Ascending aorta (tissue), 2 donors: Measurements from ENCODE around the gene CSMD2. TPM values are rescaled to one million over a fixed set of nuclear protein-coding genes. Genes with fewer than 3 reads are reported as not detected.

Source experiments
- DNase-seq, 2 donors: peaks; one replicate each; pipeline ENCODE4 v3.0.0-alpha.2; 2019; ENCODE audit warnings: low spot score in 2 of 2
- H3K27ac ChIP-seq, 2 donors: fragments of 200-600 bp; sonication (generic); one replicate each; pipeline ENCODE4 v1.5.1; 2016 to 2017; ENCODE audit warnings: mild to moderate bottlenecking in 1 of 2
- H3K27me3 ChIP-seq: fragments of 200-600 bp; sonication (generic); one replicate; pipeline ENCODE4 v1.5.1; 2017
- H3K36me3 ChIP-seq, 2 donors: fragments of 200-600 bp; sonication (generic); one replicate each; pipeline ENCODE4 v1.5.1; 2016
- H3K4me1 ChIP-seq, 2 donors: fragments of 200-600 bp; sonication (generic); one replicate each; pipeline ENCODE4 v1.5.1; 2016 to 2017; ENCODE audit warnings: mild to moderate bottlenecking in 1 of 2
- H3K4me3 ChIP-seq, 2 donors: fragments of 200-600 bp; sonication (generic); one replicate each; pipeline ENCODE4 v1.5.1; 2016 to 2017; ENCODE audit warnings: mild to moderate bottlenecking in 1 of 2
- H3K9me3 ChIP-seq, 2 donors: fragments of 200-600 bp; sonication (generic); one replicate each; pipeline ENCODE4 v1.5.1; 2016
- CTCF ChIP-seq, 3 experiments: fragments of 200-600 bp in 2 of 3; fragments of 450-650 bp in 1 of 3; sonication (generic) in 2 of 3; IDR thresholded peaks; one replicate each; pipeline ENCODE4 v1.5.1; 2016 to 2019; ENCODE audit warnings: antibody characterized with exemption in 3 of 3, mild to moderate bottlenecking in 1 of 3, moderate library complexity in 1 of 3
- intact Hi-C: fragments of 100-400 bp; cut with DNase I; formaldehyde crosslinking; loops from one replicate; pipeline ENCODE4 v1.15.1; 2023
- total RNA-seq: library from RNA; depleted of rRNA; stranded (reverse); fragments of >200 nt; gene quantifications from one replicate; pipeline ENCODE4 v1.1.0, GENCODE V29; 2016

Gene CSMD2
- total RNA-seq, 1 donor from 2014 or later = 10.9 TPM

- Histone ChIP-seq H3K4me1 (no peaks in the 10 kb centered on the region), H3K36me3 (no peaks in the 10 kb centered on the region), H3K27ac (no peak overlapping the region), H3K27me3 (no peaks in the 10 kb centered on the region), H3K9me3 (no peaks in the 10 kb centered on the region), H3K4me3 (no peak overlapping the region)
- DNase-seq = no peak
- intact Hi-C loops = no loop called here
- TF ChIP-seq CTCF (IDR thresholded peaks at IDR 0.05) = no peak
Observed at GRCh38 chr1:33719326-33719725, 445.7 kb downstream of the CSMD2 start.

- TF ChIP-seq CTCF (IDR thresholded peaks at IDR 0.05) = no peak
- intact Hi-C loops = no loop called here
Observed at GRCh38 chr1:33718186-33718585, 446.8 kb downstream of the CSMD2 start.

GRCh38 chr1:33716976-33717688 is 447.9 kb downstream of the CSMD2 start:
- Histone ChIP-seq H3K27me3 (no peaks in the 10 kb centered on the region), H3K27ac (no peak overlapping the region), H3K9me3 (no peaks in the 10 kb centered on the region), H3K4me1 (no peaks in the 10 kb centered on the region), H3K4me3 (no peak overlapping the region), H3K36me3 (no peaks in the 10 kb centered on the region)
- TF ChIP-seq CTCF (IDR thresholded peaks at IDR 0.05) = no peak
- no peak for DNase-seq
- intact Hi-C loops = no loop called here

More at GRCh38 chr1:33718186-33718585, 446.8 kb downstream of the CSMD2 start:
- no peaks in the 10 kb centered on the region for H3K9me3 ChIP-seq
- no peaks in the 10 kb centered on the region for H3K36me3 ChIP-seq
- no peaks in the 10 kb centered on the region for H3K27me3 ChIP-seq
- no peaks in the 10 kb centered on the region for H3K4me1 ChIP-seq
- DNase-seq = no peak
- no peak overlapping the region for H3K27ac ChIP-seq
- H3K4me3 ChIP-seq = no peak overlapping the region

- H3K9me3 ChIP-seq = no peaks in the 10 kb centered on the region
- no peak overlapping the region for H3K27ac ChIP-seq
- TF ChIP-seq CTCF (IDR thresholded peaks at IDR 0.05) = no peak
Observed at GRCh38 chr1:33715195-33715811, 449.7 kb downstream of the CSMD2 start.

GRCh38 chr1:33714421-33714820 is 450.6 kb downstream of the CSMD2 start:
- no peaks in the 10 kb centered on the region for H3K36me3 ChIP-seq
- H3K27me3 ChIP-seq = no peaks in the 10 kb centered on the region
- intact Hi-C loops = no loop called here
- no peak overlapping the region for H3K27ac ChIP-seq
- H3K9me3 ChIP-seq = no peaks in the 10 kb centered on the region
- no peaks in the 10 kb centered on the region for H3K4me1 ChIP-seq
- DNase-seq = no peak
- no peak overlapping the region for H3K4me3 ChIP-seq
- TF ChIP-seq CTCF (IDR thresholded peaks at IDR 0.05) = no peak

More at GRCh38 chr1:33715195-33715811, 449.7 kb downstream of the CSMD2 start:
- Histone ChIP-seq H3K36me3 (no peaks in the 10 kb centered on the region), H3K4me3 (no peak overlapping the region), H3K4me1 (no peaks in the 10 kb centered on the region), H3K27me3 (no peaks in the 10 kb centered on the region)
- intact Hi-C loops = no loop called here
- no peak for DNase-seq
